Muscle layer of colon (tissue), 2 donors: ENCODE results near the gene C19orf25.
"Not testable (repeated sequence)": the region's sequence is repeated elsewhere in the genome, so short reads cannot be mapped to it uniquely, and the experiment has no call there.

Source experiments
- H3K27ac ChIP-seq: one replicate; pipeline ENCODE4 v1.7.0; 2013; ENCODE audit warnings: low read depth, mild to moderate bottlenecking, low read length, moderate library complexity
- H3K27me3 ChIP-seq, 2 donors: one replicate each; pipeline ENCODE4 v1.7.0; 2013; ENCODE audit warnings: low read length in 2 of 2, mild to moderate bottlenecking in 2 of 2; ENCODE audit not compliant: insufficient read depth in 2 of 2, control insufficient read depth in 1 of 2
- H3K36me3 ChIP-seq: one replicate; pipeline ENCODE4 v1.7.0; 2013; ENCODE audit warnings: mild to moderate bottlenecking, low read length; ENCODE audit not compliant: insufficient read depth
- H3K4me1 ChIP-seq: one replicate; pipeline ENCODE4 v1.7.0; 2013; ENCODE audit warnings: mild to moderate bottlenecking, low read length; ENCODE audit not compliant: insufficient read depth
- H3K4me3 ChIP-seq, 2 donors: one replicate each; pipeline ENCODE4 v1.7.0; 2013; ENCODE audit warnings: low read length in 2 of 2, low read depth in 1 of 2, mild to moderate bottlenecking in 1 of 2, moderate library complexity in 1 of 2
- H3K9ac ChIP-seq: one replicate; pipeline ENCODE4 v1.7.0; 2013; ENCODE audit warnings: low read length
- H3K9me3 ChIP-seq: one replicate; pipeline ENCODE4 v1.7.0; 2013; ENCODE audit warnings: mild to moderate bottlenecking, low read length
- donor health status: abdominal sarcoma.
- donor health status: Adenocarcinoma of cecum.

The C19orf25 gene

DNA sequence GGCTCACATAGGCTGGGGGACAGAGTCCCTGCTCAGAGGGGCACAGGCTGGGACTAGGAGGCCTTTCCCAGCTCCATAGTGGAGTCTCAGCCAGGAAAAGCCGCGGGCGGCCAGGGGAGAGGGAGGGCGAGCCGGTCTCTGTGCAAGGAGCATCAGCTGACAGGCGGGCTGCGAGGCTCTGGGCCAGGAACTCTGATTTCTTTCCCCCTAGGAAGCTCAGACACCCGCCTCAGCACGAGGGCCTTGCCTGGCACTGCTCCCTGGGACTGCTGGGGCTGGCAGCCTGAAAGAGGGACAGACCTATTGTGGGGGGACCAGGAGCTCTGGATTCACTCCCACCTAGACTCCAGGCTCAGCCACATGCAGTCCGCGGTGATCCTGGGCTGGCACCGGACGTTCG, 42.6 kb upstream of the C19orf25 start:
- no peak overlapping the region for H3K27ac ChIP-seq
- H3K36me3 ChIP-seq = no peaks in the 10 kb centered on the region
- H3K9me3 ChIP-seq = no peaks in the 10 kb centered on the region
- H3K4me3 ChIP-seq = no peak overlapping the region
- peaks cover 3% of the 10 kb centered on the region for H3K4me1 ChIP-seq
- H3K9ac ChIP-seq = no peak overlapping the region
- H3K27me3 ChIP-seq = peaks cover 20 to 39% of the 10 kb centered on the region in 2 donors

DNA sequence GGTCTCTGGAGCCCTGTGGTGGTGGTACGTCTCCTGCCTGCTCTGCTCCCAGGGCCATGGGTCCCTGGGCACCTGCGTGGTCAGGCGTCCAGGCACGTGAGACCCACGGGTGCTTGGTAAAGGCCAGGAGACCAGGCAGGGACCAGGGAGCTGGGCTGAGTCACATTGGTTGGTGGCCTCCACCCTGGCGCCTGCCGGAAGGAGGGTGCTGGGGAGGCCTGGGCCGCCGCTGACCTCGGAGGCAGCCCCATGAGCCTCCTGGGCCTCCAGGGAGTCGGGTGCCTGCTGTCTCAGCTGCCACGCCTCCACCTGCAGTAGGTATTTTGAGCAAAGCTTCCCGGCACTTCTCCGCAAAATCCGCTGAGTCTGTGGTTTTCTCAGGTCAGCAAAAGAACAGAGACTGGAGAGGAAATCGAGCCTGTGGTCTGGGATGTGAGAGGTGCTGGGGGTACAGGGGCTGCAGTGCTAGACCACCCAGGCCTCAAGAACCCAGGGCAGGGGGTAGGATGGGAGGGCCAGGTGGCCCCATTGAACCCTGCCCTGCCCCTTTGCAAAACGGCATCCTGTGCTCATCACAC, 41.3 kb upstream of the C19orf25 start:
- no peak overlapping the region for H3K9ac ChIP-seq
- no peak overlapping the region for H3K4me3 ChIP-seq
- no peak overlapping the region for H3K27ac ChIP-seq
- no peaks in the 10 kb centered on the region for H3K36me3 ChIP-seq
- H3K4me1 ChIP-seq = peaks cover 3% of the 10 kb centered on the region
- H3K27me3 ChIP-seq = peaks cover 9 to 28% of the 10 kb centered on the region in 2 donors
- no peaks in the 10 kb centered on the region for H3K9me3 ChIP-seq

DNA sequence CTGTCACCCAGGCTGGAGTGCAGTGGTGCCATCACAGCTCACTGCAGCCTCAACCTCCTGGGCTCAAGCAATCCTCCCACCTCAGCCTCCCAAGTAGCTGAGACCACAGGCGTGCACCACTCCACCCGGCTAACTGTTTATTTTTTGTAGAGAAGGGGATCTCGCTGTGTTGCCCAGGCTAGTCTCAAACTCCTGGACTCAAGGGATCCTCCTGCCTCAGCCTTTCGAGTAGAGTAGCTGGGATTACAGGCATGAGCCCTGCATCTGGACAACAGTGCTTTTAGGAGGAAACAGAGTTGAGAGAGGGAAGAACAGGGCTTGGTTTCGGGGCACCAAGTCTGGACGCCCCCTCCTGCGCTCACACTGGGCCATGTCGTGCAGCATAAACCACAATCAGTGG, 40.8 kb upstream of the C19orf25 start:
- H3K4me1 ChIP-seq, H3K9ac ChIP-seq, H3K4me3 ChIP-seq, H3K9me3 ChIP-seq, H3K27ac ChIP-seq, H3K36me3 ChIP-seq: not testable (repeated sequence)
- peaks cover 6 to 28% of the 10 kb centered on the region in 2 donors for H3K27me3 ChIP-seq

DNA sequence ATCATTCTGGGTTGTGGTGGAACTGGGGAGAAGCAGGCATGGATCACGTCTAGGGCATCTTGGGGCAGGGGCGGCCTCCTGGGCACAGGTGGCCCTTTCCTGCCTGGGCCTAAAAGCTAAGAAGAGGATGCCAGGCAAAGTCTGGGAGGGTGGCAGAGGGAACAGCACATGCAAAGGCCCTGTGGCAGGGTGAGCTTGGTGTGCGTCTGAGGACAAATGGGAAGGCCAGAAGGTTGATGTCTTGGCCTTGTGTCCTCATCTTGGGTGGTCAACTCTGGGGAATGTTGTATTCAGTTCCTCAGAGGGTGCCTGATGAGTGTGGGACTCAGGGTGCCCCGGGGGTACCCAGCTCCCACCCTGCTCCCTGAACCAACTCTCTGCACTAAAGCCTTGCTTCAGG, 39.5 kb upstream of the C19orf25 start:
- Histone ChIP-seq H3K27me3 (peaks cover 0 to 33% of the 10 kb centered on the region in 2 donors), H3K4me3 (no peak overlapping the region), H3K9me3 (no peaks in the 10 kb centered on the region), H3K9ac (no peak overlapping the region), H3K27ac (no peak overlapping the region), H3K36me3 (no peaks in the 10 kb centered on the region), H3K4me1 (peaks cover 3% of the 10 kb centered on the region)

DNA sequence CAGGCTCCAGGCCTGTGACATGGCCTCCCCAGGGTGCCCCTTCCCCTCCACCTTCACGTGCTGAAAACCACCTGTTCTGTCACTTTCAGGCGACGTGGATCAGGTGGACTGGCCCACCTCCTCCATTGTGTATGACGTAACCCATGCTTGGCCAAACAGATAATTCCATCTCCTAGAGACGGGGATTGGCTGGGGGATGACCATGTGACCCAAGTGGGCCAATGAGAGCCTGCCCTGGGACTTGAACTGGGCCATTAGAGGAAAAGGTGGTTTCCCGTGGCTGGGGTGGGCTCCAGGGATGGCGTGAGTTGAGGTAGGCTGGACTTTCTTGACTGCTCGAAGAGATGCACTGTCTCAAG, 37.4 kb upstream of the C19orf25 start:
- Histone ChIP-seq H3K36me3 (no peaks in the 10 kb centered on the region), H3K9me3 (no peaks in the 10 kb centered on the region), H3K27me3 (peaks cover 0 to 44% of the 10 kb centered on the region in 2 donors), H3K27ac (no peak overlapping the region), H3K4me1 (no peaks in the 10 kb centered on the region), H3K4me3 (no peak overlapping the region), H3K9ac (no peak overlapping the region)

DNA sequence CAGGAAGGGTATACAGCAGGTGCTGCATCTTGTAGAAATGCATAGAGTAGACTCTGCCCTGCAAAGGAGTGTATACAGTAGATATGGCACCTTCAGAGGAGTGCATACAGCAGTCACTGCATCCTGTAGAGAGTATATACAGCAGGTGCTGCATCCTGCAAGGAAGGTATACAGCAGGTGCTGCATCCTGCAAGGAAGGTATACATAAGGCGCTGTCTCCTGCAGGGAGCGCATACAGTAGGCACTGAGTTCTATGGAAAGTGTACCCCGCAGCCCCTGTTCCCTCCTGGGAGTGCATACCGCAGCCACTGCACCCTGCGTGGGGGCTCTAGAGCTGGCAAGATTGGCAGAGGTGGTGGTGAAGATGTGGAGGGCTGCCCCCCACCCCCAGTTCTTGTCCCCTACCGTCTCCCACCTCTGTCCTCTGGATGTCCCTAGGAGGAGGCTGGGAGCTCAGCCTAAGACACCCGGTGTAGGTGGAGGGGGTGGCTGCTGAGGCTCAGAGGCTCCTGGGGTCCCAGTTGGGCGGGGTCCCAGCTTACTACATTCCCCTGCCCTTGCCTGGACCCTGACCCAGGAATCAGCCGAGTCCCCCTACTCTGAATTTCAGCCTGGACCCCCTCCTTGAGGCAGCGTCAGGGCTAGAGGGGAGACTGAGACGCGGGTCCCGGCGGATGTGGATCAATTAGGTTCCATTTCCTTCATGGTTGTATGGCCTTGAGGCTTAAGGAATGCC, 36.1 kb upstream of the C19orf25 start:
- no peaks in the 10 kb centered on the region for H3K36me3 ChIP-seq
- H3K9ac ChIP-seq = no peak overlapping the region
- no peak overlapping the region for H3K27ac ChIP-seq
- no peaks in the 10 kb centered on the region for H3K4me1 ChIP-seq
- H3K9me3 ChIP-seq = no peaks in the 10 kb centered on the region
- H3K27me3 ChIP-seq = peaks cover 0 to 54% of the 10 kb centered on the region in 2 donors
- no peak overlapping the region for H3K4me3 ChIP-seq

DNA sequence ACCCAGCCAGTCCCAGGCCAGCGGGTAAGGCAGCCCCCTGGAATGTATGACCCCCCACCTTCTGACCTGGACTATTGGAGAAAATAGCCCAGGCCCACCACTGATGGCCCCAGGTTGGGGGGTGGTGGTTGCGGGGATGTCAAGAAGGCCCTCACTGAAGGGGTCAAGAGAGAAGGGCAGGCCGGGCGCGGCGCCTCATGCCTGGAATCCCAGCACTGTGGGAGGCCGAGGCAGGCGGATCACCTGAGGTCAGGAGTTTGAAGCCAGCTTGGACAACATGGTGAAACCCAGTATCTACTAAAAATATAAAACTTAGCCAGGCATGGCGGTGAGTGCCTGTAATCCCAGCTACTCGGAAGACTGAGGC, 35.3 kb upstream of the C19orf25 start:
- Histone ChIP-seq H3K36me3 (no peaks in the 10 kb centered on the region), H3K9me3 (no peaks in the 10 kb centered on the region), H3K4me3 (no peak overlapping the region), H3K27ac (no peak overlapping the region), H3K9ac (no peak overlapping the region), H3K4me1 (no peaks in the 10 kb centered on the region), H3K27me3 (peaks cover 0 to 54% of the 10 kb centered on the region in 2 donors)

DNA sequence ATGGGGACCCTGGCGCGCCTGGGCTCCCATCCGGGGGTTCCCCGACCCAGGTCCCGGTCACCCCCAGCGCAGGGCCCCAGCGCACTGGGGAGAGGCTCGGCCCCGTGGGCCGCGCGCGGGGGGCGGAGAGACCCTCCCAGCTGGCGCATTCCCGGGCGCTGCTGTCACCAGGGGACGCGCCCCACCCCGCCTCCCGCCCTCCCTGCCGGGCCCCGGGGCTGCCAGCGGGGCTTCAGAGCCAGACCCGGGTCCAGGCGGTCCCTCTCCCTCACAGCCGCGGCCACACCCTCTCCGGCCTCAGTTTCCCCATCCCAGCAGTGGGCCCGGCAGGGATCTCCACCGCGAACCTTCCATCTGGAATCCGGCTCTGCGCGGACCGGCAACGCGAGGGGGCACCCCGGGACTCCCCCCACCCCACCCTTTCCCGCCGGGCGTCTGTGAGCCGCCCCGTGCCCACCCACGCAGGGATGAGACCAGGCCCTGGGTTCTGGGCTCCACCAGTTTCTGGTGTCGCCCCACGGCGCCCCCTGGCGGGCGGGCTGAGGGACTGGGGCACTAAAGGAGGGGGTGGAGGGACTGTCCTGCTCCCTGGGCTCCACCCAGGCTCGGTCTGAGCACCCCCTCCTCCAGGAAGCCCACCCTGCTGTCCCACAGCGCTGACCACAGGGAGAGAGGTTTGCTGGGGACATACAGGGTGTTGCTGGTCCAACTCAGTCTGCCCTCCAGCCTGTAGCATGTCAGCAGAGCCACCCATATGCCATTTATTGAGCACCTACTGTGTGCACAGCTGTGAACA, 34.7 kb upstream of the C19orf25 start:
- Histone ChIP-seq H3K27ac (no peak overlapping the region), H3K4me3 (peak overlapping the region in 1 of 2 donors; percentile 32), H3K36me3 (no peaks in the 10 kb centered on the region), H3K4me1 (no peaks in the 10 kb centered on the region), H3K27me3 (peaks cover 0 to 54% of the 10 kb centered on the region in 2 donors), H3K9ac (no peak overlapping the region), H3K9me3 (no peaks in the 10 kb centered on the region)

DNA sequence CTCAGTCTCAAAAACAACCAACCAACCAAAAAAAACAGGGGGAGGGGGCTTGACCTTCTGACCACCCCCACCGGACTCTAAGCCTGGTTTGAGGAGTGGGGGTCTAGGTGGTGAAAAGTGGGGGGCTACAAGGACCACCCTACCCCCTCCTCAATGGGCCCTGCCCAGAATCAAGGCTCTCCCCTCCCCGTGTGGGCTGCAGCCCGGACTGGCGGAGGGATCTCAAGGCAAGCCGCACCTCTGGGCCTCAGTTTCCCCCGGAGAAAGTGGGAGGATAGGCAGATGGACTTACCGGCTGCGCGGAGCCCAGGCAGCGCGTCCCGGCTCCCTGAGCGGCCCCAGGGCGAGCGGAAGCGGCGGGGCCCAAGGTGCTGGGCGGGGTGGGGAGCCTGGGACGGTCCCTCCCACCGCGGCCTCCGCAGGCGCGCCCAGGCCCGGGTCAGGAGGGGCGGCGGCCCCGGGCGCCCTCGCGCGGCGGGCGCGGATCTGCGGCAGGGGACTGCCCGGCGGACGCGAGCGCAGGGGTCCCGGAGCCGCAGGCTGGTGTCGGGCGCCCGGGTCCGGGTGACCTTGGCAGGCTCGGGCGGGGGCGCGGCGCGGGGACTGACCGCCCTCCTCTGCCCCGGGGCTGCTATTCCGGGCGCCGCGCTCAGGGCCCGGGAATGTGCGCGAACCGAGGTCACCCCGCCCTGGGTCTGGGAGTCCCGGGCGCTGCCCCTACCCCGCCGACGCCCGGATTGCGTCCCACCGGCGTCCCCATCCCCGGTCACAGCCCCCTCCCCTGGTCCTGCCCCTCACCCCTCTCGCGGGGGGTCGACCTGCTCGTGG, 33.9 kb upstream of the C19orf25 start, which contains the start of gene ADAMTSL5:
TSS of gene ADAMTSL5 (minus strand) at position 349 of the 828 bp plus-strand sequence. CDS start 2,076 bp downstream, outside the sequence.
- H3K27ac ChIP-seq = no peak within 1 kb of the TSS
- peaks cover 0 to 55% of the 10 kb centered on the region in 2 donors for H3K27me3 ChIP-seq
- H3K9ac ChIP-seq = no peak within 1 kb of the TSS
- no peaks in the 10 kb centered on the region for H3K9me3 ChIP-seq
- H3K36me3 ChIP-seq = no peaks in the 10 kb centered on the region
- H3K4me3 ChIP-seq = peak within 1 kb of the TSS; percentile 32 to 35
- no peaks in the 10 kb centered on the region for H3K4me1 ChIP-seq

DNA sequence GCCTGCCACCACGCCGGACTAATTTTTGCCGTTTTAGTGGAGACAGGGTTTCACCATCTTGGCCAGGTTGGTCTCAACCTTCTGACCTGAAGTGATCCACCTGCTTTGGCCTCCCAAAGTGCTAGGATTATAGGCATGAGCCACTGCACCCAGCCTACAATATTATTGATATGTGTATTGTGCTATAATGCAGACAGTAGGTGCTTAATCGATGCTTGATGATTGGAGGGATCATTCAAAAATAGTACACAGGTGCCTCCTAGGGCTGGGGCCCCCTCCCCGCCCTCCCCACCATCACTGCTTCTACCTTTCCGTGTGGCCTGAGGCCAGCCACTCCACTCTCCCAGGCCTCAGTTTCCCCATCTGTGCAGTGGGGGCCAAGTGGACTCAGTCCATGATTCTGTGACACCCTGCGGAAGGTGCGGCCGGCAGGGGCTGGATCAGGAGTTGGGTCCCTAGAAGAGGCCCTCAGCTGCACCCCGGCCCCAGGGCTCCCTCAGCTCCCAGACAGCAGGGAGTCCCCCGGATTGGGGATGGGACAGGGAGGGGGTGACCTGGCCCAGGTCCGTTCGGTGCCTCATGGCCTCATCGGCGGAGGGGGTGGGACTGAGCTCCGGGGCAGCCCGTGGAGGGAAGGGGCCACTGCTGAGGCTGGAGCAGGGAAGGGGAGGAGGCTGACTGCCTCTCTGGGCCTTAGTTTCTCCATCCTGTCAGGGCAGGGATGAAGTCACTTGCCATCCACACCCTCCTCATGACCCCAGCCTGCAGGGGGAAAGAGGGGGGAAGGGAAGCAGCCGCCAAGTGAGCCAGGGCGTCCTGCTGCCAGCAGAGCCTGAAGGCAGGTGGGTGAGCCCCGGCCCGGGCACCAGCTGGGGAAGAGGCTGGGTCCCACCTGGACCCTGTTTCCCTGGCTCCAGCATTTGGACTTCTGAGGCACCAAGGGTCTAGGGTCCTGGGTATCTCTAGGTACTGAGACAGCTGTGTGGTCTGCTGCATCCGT, 32.6 kb upstream of the C19orf25 start:
- H3K4me3 ChIP-seq = no peak overlapping the region
- H3K9me3 ChIP-seq = no peaks in the 10 kb centered on the region
- H3K27ac ChIP-seq = no peak overlapping the region
- no peaks in the 10 kb centered on the region for H3K36me3 ChIP-seq
- peaks cover 5% of the 10 kb centered on the region for H3K4me1 ChIP-seq
- peaks cover 0 to 67% of the 10 kb centered on the region in 2 donors for H3K27me3 ChIP-seq
- no peak overlapping the region for H3K9ac ChIP-seq
